Subcutaneous abdominal adipose tissue (tissue), 5 donors: ENCODE results near the gene SLC20A1.
"Not testable (repeated sequence)": the region's sequence is repeated elsewhere in the genome, so short reads cannot be mapped to it uniquely, and the experiment has no call there.

Source experiments
- H3K27ac ChIP-seq: one replicate; pipeline ENCODE4 v1.7.0; 2013; ENCODE audit warnings: low read depth, mild to moderate bottlenecking, inconsistent platforms, low read length, moderate library complexity
- H3K27me3 ChIP-seq, 5 donors: one replicate each; pipeline ENCODE4 v1.7.0; 2013; ENCODE audit warnings: low read length in 5 of 5, inconsistent platforms in 1 of 5; ENCODE audit not compliant: control insufficient read depth in 5 of 5, insufficient read depth in 4 of 5
- H3K36me3 ChIP-seq, 5 donors: one replicate each; pipeline ENCODE4 v1.7.0; 2013; ENCODE audit warnings: low read length in 5 of 5; ENCODE audit not compliant: control insufficient read depth in 5 of 5, insufficient read depth in 5 of 5
- H3K4me1 ChIP-seq, 5 donors: one replicate each; pipeline ENCODE4 v1.7.0; 2013; ENCODE audit warnings: low read length in 5 of 5, mild to moderate bottlenecking in 3 of 5, moderate library complexity in 1 of 5; ENCODE audit not compliant: control insufficient read depth in 5 of 5, insufficient read depth in 5 of 5
- H3K4me3 ChIP-seq, 5 donors: one replicate each; pipeline ENCODE4 v1.7.0; 2013; ENCODE audit warnings: low read length in 5 of 5, low read depth in 1 of 5
- H3K9ac ChIP-seq, 5 donors: one replicate each; pipeline ENCODE4 v1.7.0; 2013; ENCODE audit warnings: low read length in 5 of 5, mild to moderate bottlenecking in 4 of 5, moderate library complexity in 3 of 5
- H3K9me3 ChIP-seq, 5 donors: one replicate each; pipeline ENCODE4 v1.7.0; 2013; ENCODE audit warnings: low read length in 5 of 5; ENCODE audit not compliant: control insufficient read depth in 5 of 5
- donor health status: healthy.
- donor health status: healthy.
- donor health status: healthy.
- donor health status: healthy.
- donor health status: healthy.

The SLC20A1 gene

DNA sequence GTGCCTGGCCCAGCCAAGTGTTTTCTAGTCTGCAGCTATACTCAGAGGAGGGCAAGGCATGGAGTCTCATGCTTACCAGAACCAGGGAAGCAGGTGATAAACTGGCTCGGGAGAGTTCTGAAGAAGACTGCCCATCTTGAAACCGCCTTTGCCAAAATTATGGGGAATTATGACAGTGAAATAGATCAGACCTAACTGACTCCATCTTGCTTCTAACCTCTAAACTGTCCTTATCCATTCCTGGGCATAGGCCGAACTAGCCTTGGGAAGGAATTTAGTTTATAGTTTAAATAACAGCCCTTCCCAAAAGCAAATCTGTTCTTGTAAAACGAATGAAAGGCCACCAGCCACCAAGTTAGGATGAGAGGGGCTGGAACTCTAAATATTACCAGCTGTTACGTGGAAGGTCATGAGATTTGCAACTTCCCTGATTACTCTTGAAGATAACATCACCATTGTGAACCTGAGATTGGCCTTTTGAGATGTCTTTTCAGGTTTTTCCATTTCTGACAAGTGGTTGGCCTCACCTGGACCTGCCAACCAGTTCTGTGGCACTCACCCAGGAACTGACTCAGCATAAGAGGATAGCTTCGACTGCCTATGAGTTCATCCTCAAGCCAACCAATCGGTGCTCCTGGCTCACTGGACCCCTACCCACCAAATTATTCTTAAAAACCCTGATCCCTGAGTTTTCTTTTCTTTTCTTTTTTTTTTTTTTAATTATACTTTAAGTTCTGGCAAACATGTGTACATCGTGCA is 37.9 kb upstream of the SLC20A1 start:
- no peak overlapping the region for H3K9ac ChIP-seq
- H3K9me3 ChIP-seq, result no peaks in the 10 kb centered on the region
- no peaks in the 10 kb centered on the region for H3K4me1 ChIP-seq
- no peak overlapping the region for H3K27ac ChIP-seq
- H3K36me3 ChIP-seq, result no peaks in the 10 kb centered on the region
- no peaks in the 10 kb centered on the region for H3K27me3 ChIP-seq
- H3K4me3 ChIP-seq, result no peak overlapping the region

DNA sequence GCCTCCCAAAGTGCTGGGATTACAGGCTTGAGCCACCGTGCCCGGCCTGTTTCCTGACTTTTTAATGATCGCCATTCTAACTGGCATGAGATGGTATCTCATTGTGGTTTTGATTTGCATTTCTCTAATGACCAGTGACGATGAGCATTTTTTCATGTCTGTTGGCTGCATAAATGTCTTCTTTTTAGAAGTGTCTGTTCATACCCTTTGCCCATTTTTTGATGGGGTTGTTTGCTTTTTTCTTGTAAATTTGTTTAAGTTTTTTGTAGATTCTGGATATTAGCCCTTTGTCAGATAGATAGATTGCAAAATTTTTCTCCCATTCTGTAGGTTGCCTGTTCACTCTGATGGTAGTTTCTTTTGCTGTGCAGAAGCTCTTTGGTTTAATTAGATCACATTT is 36.4 kb upstream of the SLC20A1 start:
- not testable (repeated sequence) for H3K4me1 ChIP-seq, H3K27me3 ChIP-seq, H3K9me3 ChIP-seq, H3K4me3 ChIP-seq, H3K9ac ChIP-seq, H3K36me3 ChIP-seq, H3K27ac ChIP-seq

DNA sequence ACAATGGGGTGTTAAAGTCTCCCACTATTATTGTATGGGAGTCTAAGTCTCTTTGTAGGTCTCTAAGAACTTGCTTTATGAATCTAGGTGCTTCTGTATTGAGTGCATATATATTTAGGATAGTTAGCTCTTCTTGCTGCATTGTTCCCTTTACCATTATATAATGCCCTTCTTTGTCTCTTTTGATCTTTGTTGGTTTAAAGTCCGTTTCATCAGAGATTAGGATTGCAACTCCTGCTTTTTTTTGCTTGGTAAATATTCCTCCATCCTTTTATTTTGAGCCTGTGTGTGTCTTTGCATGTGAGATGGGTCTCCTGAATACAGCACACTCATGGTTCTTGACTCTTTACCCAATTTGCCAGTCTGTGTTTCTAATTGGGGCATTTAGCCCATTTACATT is 33.5 kb upstream of the SLC20A1 start:
- not testable (repeated sequence) for H3K9ac ChIP-seq, H3K27ac ChIP-seq, H3K4me1 ChIP-seq, H3K36me3 ChIP-seq, H3K4me3 ChIP-seq, H3K9me3 ChIP-seq, H3K27me3 ChIP-seq

- no peaks in the 10 kb centered on the region for H3K36me3 ChIP-seq
- no peak overlapping the region for H3K27ac ChIP-seq
- H3K4me1 ChIP-seq, result peaks cover 0 to 4% (median 0%) of the 10 kb centered on the region in 5 donors
- H3K9me3 ChIP-seq, result no peaks in the 10 kb centered on the region
- H3K27me3 ChIP-seq, result no peaks in the 10 kb centered on the region
- no peak overlapping the region for H3K9ac ChIP-seq
- no peak overlapping the region for H3K4me3 ChIP-seq
Measured at GRCh38 chr2:112614201-112614840, 31.4 kb upstream of the SLC20A1 start.

DNA sequence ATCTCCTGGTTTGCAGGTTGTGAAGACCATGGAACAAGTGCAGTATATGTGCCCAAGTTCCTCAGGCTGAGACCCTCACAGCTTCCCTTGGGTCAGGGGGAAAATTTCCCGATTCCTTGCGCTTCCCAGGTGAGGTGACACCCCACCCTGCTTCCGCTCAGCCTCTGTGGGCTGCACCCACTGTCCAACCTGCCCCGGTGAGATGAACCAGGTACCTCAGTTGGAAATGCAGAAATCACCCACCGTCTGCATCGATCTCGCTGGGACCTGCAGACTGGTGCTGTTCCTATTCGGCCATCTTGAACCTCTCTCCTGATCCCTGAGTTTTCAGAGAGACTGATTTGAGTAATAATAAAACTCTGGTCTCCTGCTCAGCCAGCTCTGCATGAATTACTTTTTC is 30.7 kb upstream of the SLC20A1 start:
- H3K9ac ChIP-seq, result no peak overlapping the region
- no peak overlapping the region for H3K27ac ChIP-seq
- H3K27me3 ChIP-seq, result no peaks in the 10 kb centered on the region
- no peaks in the 10 kb centered on the region for H3K36me3 ChIP-seq
- H3K4me1 ChIP-seq, result peaks cover 0 to 6% (median 0%) of the 10 kb centered on the region in 5 donors
- H3K9me3 ChIP-seq, result no peaks in the 10 kb centered on the region
- H3K4me3 ChIP-seq, result no peak overlapping the region

- not testable (repeated sequence) for H3K27ac ChIP-seq, H3K9me3 ChIP-seq, H3K36me3 ChIP-seq, H3K27me3 ChIP-seq, H3K4me3 ChIP-seq, H3K9ac ChIP-seq
- H3K4me1 ChIP-seq, result peaks cover 0 to 10% (median 3%) of the 10 kb centered on the region in 5 donors
Measured at GRCh38 chr2:112615798-112616197, 29.9 kb upstream of the SLC20A1 start.

DNA sequence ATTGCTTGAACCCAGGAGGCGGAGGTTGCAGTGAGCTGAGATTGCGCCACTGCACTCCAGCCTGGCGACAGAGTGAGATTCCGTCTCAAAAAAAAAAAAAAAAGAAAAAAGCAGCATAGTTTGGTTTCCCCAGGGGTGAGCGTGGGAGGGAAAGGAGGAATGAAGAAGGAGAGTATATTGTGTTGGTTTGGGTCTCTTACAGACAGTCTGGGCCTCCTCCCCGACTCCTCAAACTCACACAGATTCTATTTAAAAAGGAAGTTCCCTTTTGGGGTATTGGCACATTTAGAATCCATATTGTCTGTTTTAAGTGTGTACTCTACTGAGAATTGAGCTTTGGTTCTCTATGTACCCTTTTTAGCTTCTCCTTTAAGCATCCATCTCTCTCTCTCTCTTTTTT is 27.4 kb upstream of the SLC20A1 start:
- Histone ChIP-seq H3K27ac (no peak overlapping the region), H3K36me3 (no peaks in the 10 kb centered on the region), H3K9ac (no peak overlapping the region), H3K27me3 (peaks cover 0 to 3% (median 0%) of the 10 kb centered on the region in 5 donors), H3K4me1 (peaks cover 0 to 12% (median 6%) of the 10 kb centered on the region in 5 donors), H3K9me3 (no peaks in the 10 kb centered on the region), H3K4me3 (no peak overlapping the region)

DNA sequence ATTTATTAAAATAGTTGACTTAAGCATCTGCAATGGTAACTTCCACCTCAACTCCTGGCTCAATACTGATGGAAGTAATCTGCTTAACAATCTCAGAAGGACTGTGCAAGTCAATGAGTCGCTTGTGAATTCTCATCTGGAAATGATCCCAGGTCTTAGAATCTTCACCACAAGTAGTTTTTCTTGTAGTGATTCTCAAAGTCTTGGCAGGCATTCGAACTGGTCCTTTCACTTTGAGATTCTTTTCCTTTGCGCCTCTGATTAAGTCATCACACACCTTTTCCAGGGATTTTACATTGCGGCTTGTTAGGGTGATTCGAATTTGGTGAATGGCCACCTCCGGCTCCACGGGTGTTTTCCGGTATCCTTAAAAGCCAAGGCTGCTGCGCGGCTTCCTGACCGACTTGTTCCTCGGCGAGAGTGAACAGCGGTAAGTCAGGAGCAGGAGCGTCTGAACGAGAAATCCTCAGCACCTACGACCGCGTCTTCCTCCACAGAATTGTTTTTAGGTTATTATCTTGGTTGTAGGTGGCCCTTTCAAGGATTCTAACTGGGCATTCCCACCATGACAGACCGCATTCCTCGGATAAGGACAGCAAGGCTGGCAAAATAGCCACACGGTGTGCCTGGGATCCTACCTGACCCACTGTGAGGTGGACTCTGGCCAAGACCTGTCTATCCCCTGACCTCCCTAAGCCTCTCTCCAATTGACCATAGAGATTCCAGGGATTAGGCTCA is 23.8 kb upstream of the SLC20A1 start:
- H3K27me3 ChIP-seq, result peaks cover 0 to 3% (median 0%) of the 10 kb centered on the region in 5 donors
- H3K9ac ChIP-seq, result peak overlapping the region in 1 of 5 donors; percentile 36
- no peak overlapping the region for H3K4me3 ChIP-seq
- no peaks in the 10 kb centered on the region for H3K36me3 ChIP-seq
- H3K27ac ChIP-seq, result no peak overlapping the region
- H3K4me1 ChIP-seq, result peaks cover 4 to 19% (median 13%) of the 10 kb centered on the region in 5 donors
- no peaks in the 10 kb centered on the region for H3K9me3 ChIP-seq

- Histone ChIP-seq H3K9me3 (no peaks in the 10 kb centered on the region), H3K27me3 (peaks cover 0 to 3% (median 0%) of the 10 kb centered on the region in 5 donors), H3K36me3 (no peaks in the 10 kb centered on the region), H3K9ac (peak overlapping the region in 1 of 5 donors; percentile 36), H3K27ac (no peak overlapping the region), H3K4me1 (peaks cover 6 to 24% (median 16%) of the 10 kb centered on the region in 5 donors), H3K4me3 (no peak overlapping the region)
Measured at GRCh38 chr2:112622528-112622849, 23.2 kb upstream of the SLC20A1 start.
